HG03103 (cell line): ENCODE measurements around the gene SLC7A9.

Experiments used
- ATAC-seq: cut with Tn5 transposase; IDR thresholded peaks from one replicate; pipeline ENCODE4 v1.9.1; 2021; ENCODE audit warnings: low read depth; ENCODE audit not compliant: unreplicated experiment

SLC7A9 gene

GRCh38 chr19:32830231-32831014 is 39.1 kb downstream of the SLC7A9 start:
- ATAC-seq = no peak

- ATAC-seq = no peak
Measured at GRCh38 chr19:32829345-32829896, 40.1 kb downstream of the SLC7A9 start.

GRCh38 chr19:32828643-32829344 is 40.8 kb downstream of the SLC7A9 start:
- no peak for ATAC-seq

DNA sequence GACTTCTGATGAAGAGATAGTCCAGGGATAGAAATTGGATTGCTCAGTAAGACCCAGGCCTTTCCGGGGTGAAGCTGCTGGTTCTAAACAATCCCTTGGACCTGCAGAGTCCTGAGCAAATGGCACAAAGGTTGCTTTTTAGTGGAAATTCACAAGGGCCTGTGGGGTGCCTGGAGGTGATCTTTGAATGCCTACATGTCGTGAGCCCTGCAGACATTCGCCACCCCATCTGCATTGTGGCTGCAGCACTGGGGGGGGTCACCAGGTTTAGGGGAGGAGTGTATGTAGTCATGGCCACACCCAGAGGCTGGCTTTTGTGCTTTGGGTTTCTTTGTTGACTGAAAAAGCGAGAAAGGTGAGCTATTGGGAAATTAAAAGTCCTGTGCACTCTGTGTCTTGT is 41.4 kb downstream of the SLC7A9 start:
- ATAC-seq = no peak

GRCh38 chr19:32824916-32825608 is 44.5 kb downstream of the SLC7A9 start:
- no peak for ATAC-seq

DNA sequence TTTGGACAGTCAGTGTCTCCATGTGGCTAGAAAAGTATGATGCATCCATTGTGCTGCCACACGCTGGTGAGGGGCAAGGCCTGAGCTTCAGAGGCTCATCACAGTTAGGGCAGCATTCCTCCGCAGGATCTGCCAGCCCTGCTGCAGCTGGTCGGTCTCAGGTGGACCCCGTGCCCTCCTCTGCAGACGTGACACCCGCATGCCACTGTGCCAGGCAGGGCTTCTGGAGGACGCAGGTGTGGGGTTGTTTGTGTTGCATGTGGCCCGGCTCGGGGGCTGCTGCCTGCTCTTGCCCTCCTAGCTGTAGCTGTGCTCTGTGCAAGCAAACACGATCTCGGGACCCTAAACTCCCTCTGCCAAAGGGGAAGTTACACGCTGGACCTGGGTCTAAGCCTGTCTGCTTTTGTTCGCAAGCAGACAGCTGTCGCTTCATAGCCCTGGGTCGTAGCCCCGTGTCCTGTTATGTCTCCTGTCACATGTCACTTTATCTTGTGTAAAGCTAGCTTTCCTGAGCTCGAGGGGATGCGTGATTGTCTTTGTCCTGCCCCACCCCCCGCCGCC is 45.3 kb downstream of the SLC7A9 start:
- ATAC-seq = no peak

GRCh38 chr19:32823747-32824102 is 45.8 kb downstream of the SLC7A9 start:
- no peak for ATAC-seq

DNA sequence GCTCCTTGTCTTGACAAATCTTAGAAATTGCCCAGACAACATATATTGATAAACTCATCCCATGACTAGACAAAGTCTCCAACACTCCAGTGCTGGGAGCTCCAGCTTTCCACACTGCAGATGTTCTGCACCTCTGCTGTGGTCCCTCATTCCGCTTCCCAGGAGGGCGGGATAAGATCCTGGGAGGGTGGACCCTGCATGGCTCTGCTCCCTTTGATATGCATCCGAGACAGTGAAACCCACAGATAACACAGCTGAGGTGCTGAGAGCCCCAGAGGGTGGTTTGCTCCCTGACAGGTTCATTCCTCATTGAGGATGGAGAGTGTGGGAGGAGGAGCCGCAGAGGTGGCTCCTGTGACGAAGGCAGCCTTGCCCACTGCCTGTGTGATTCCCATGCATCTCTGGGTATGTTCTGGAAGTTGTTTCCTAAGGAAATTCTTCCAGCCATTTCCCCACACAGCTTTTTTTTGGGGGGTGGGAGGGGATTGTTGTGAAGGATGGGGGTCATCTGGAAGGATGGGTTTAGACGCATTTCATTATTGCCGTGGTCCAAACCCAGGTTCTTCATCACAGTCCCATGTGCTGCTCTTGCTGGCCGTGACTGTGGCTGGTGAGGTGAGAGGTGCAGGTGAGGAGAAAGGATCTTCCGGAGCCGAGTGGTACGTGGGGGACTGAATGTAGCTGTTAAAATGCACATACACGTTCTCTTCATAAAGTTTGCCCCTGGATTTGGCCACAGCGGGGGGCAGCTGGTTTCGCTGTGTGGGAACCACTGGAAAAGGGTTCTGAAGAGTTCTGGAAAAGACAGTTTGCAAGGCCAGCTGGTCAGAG is 46.4 kb downstream of the SLC7A9 start:
- ATAC-seq = no peak

DNA sequence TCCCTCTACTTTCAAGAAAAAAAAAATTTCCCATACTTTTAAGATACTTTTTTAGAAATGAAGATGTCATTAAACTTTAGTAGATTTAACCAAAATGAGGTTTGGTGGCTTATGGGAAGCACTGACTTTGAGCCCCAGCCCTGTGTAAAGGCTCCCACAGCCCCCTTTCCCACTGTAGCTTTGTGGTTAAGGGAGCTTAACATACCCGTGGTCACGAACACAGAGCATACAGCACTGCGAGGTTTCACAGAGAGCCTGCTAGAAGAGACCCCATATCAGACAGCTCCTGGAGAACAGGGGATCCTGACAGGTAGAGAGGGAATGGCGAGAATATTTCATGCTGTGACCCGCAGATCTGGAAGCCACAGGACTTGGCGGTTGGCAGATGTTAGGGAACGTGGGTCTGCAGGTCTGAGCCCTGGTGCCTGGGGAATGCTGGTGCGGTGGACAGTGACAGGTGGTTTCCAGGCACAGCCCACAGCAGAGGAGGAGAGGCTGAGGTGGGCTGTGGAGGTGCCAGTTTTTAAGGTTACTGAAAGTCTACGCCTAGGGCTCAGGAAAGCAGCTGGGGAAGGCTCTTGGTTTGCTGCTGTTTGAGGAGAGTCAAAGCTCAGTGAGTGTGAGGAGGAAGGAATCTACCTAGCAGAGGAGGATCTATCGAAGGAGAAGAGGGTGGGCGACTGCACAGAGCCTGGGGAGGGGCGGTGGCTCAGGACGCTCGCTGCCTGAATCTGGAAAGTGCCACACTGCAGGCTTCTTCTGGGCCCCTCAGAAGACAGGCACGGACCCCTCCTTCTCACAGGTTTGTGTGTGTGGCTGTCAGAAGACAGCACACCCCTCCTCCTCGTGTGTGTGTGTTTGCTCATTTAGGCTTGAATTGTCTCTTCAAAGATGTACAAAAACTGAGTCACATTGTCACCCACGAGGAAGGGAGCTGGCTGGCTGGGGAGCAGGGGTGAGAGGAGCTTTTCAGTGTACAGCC is 49.9 kb downstream of the SLC7A9 start:
- no peak for ATAC-seq

DNA sequence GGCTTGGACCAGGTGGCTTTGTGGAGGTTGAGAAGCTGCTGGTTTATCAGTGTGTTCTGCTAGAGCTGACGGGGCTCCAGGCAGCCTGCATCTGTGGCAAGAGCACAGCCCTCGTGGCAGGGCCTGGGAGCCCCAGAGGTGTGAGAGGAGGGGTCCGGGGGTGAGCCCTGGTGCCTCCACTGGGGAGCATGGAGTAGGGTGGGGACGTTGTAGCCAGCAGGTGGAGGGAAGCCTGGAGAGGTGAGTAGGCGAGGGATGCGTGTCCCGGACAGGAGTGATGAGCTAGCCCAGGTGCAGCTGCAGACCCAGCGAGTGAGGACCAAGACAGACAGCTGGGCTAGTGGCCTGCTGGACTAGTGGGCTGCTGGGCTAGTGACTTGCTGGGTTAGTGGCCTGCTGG is 51.0 kb downstream of the SLC7A9 start:
- no peak for ATAC-seq

DNA sequence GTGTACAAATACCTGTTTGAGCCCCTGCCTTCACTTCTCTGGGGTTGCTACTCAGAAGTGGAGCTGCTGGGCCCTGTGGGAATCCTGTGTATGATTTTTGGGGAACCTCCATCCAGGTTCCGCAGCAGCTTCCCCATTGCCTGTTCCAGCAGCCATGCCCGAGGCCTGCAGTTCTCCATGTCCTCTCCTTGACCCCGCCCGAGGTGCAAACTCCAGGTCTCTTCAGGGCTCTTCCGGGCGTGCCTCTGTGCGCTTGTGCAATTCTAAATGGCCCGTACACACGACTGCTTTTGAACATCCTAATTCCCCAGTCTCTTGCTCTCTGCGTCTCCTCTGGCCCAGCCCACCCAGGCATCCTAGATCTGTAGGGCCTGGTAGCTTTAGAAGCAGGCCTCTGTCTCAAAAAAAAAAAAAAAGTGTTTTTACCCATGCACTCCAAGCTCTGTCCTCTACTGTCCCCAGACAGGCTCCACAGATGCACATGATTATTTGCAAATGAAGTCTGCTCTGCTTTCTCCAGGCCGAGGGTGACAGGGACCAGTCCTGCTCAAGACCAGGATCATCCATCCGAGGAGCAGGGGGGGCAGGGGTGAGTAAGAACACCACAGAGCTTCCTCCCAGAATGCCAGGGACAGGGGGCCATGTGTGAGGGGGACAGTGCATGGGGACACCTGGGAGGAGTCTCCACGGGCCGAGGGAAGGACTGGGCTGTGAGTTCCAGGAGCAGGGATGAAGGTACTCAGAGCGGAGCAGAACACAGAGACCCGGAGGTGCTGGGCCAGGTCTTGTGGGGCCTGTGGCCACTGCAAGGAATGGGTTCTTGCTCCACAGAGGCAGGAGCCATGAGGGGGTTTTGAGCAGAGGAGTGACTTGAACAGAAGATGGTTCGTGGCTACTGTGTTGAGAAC is 51.7 kb downstream of the SLC7A9 start:
- no peak for ATAC-seq

DNA sequence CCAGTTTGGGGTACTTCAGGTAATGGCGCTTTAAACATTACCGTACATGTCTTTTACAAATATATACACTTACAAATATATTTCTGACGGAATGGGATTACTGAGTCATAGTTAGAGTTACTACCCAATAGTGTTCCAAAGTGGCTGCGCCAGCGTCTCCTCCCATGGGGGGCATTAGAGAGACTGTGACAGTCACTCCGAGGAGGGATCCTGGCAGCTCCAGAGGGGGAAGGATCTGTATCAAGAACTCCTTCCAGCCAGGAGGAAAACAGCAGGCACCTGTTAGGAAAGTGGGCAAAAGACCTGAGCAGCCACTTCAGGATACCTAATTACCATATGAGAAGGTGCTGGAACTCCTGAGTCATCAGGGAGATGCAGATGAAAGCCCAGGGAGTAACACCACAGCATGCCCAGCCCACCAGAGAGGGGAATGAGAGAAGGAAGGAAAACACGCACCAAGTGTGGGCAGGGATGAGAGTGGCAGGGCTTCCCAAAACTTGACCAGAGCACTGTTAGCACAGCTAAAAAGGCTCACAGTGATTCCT is 52.9 kb downstream of the SLC7A9 start:
- ATAC-seq = no peak

DNA sequence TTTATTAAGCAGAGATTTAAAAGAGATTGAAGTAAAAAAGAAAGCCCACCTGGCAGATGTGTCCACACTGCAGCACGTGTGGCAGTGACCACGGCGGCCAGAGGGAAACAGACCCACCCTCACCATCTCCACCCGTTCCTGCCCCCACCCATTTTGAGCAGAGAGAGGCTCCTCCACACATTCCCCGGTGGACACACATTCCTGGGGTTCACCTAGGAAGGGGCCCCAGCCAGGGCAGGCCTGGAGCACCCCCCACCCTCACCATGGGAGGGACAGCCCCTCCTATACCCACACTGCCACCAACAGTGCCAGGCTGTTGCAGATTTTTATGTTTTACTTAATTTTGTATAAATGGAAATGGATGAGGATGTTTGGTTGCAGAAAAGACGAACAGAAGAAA is 54.9 kb downstream of the SLC7A9 start:
- no peak for ATAC-seq

- ATAC-seq = no peak
Measured at GRCh38 chr19:32813862-32814425, 55.6 kb downstream of the SLC7A9 start.

GRCh38 chr19:32812571-32812970 is 57.0 kb downstream of the SLC7A9 start:
- no peak for ATAC-seq

GRCh38 chr19:32812036-32812435 is 57.5 kb downstream of the SLC7A9 start:
- no peak for ATAC-seq

DNA sequence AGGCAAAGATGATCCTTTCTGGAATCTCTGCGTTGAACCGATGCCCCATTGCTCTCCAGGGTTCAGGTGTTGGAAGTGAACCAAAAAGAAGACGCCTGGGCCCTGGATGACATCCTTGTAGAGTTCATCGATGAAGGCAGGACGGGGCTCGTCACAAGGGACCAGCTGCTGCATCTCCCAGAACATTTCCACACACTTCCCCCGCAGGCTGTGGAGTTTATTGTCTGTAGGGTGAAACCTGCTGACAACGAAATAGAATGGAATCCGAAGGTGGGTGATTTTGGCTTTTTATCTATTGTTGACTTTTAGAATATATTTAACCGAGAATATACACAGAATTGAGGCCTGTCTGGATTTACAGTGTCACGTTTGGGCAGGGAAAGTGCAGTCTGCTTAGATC is 58.4 kb downstream of the SLC7A9 start:
- ATAC-seq = no peak
